Activated naive CD8-positive, alpha-beta T cell treated with anti-CD3 and anti-CD28 coated beads for 36 hours (primary cell): ENCODE data around the gene TUBB2B. TPM values are rescaled to one million over a fixed set of nuclear protein-coding genes. Genes with fewer than 3 reads are reported as not detected.

ENCODE experiments used
- DNase-seq: peaks from one replicate; pipeline ENCODE4 v3.0.0; 2021
- H3K27ac Mint-ChIP-seq: one replicate; pipeline ENCODE4 v1.8.0; 2022; ENCODE audit warnings: mild to moderate bottlenecking, moderate library complexity, mixed read lengths
- H3K27me3 Mint-ChIP-seq: one replicate; pipeline ENCODE4 v1.8.0; 2022; ENCODE audit warnings: mild to moderate bottlenecking, mixed read lengths
- H3K36me3 Mint-ChIP-seq: one replicate; pipeline ENCODE4 v1.8.0; 2021; ENCODE audit warnings: mild to moderate bottlenecking, mixed read lengths
- H3K4me1 Mint-ChIP-seq: one replicate; pipeline ENCODE4 v1.8.0; 2021; ENCODE audit warnings: mixed read lengths
- H3K4me3 Mint-ChIP-seq: one replicate; pipeline ENCODE4 v1.8.0; 2022; ENCODE audit warnings: mild to moderate bottlenecking, moderate library complexity, mixed read lengths
- H3K9me3 Mint-ChIP-seq: one replicate; pipeline ENCODE4 v1.8.0; 2022; ENCODE audit warnings: mixed read lengths
- total RNA-seq, 2 experiments: library from RNA; stranded (reverse); gene quantifications; one replicate each; pipeline ENCODE4 v1.2.3, GENCODE V29; 2021

Gene TUBB2B
- total RNA-seq, 2 experiments from 2014 or later, result 0.25 to 0.28 TPM

DNA sequence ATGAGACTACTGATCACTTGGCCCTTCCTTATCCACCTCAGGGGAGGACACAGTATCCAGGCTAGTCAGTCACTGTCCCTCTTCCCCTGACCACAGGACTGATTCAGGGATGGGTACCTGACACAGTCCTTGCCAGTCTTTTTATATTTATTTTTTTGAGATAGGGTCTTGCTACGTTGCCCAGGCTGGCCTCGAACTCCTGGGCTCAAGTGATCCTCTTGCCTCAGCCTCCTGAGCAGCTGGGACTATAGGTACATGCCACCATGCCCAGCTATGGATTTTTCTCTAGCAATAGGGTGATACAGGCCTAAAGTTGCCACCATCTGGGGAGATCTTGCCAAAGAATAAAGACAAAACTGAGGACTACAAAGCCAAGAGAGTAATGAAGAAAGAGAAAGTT is 10.2 kb downstream of the TUBB2B start:
- peaks cover 3% of the 10 kb centered on the region for H3K4me1 Mint-ChIP-seq
- H3K36me3 Mint-ChIP-seq, result peaks cover 3% of the 10 kb centered on the region
- DNase-seq, result no peak
- H3K4me3 Mint-ChIP-seq, result no peak overlapping the region
- no peak overlapping the region for H3K27ac Mint-ChIP-seq
- H3K9me3 Mint-ChIP-seq, result peaks cover 5% of the 10 kb centered on the region
- H3K27me3 Mint-ChIP-seq, result peaks cover 49% of the 10 kb centered on the region

DNA sequence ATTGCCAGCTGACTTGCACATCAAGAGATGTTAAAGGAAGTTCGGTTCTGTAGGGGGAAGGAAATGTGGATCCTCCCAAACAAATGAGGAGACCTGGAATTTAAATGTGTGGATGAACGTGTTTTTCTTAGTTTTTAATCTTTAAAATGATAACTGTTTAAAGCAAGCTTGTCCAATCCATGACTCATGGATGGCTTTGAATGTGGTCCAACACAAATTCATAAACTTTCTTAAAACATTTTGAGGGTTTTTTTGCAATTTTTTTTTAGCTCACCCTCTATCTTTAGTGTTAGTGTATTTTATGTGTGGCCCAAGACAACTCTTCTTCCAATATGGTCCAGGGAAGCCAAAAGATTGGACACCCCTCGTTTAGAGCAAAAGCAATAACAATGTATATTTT is 12.6 kb downstream of the TUBB2B start:
- no peaks in the 10 kb centered on the region for H3K9me3 Mint-ChIP-seq
- H3K27me3 Mint-ChIP-seq, result peaks cover 49% of the 10 kb centered on the region
- no peak overlapping the region for H3K27ac Mint-ChIP-seq
- H3K4me3 Mint-ChIP-seq, result no peak overlapping the region
- H3K4me1 Mint-ChIP-seq, result peaks cover 10% of the 10 kb centered on the region
- DNase-seq, result no peak
- no peaks in the 10 kb centered on the region for H3K36me3 Mint-ChIP-seq

DNA sequence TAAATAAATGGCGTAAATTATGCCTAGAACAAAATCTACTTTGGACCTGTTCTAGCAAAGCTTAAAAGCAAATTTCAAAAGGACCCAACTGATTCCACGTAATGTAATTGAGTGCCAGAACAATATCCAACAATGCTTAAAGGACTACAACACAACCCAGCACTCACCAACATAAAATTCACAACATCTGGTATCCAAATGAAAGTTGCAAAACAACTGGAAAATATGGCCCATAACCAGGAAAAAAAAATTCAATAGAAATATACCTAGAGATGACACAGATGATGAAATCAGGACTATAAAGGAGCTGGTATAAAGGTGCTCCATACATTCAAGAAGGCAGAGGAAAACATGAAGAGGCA is 14.1 kb downstream of the TUBB2B start:
- Mint-ChIP-seq H3K27me3 (peaks cover 41% of the 10 kb centered on the region), H3K4me3 (no peak overlapping the region), H3K4me1 (peaks cover 26% of the 10 kb centered on the region), H3K27ac (no peak overlapping the region), H3K36me3 (no peaks in the 10 kb centered on the region), H3K9me3 (no peaks in the 10 kb centered on the region)
- no peak for DNase-seq

DNA sequence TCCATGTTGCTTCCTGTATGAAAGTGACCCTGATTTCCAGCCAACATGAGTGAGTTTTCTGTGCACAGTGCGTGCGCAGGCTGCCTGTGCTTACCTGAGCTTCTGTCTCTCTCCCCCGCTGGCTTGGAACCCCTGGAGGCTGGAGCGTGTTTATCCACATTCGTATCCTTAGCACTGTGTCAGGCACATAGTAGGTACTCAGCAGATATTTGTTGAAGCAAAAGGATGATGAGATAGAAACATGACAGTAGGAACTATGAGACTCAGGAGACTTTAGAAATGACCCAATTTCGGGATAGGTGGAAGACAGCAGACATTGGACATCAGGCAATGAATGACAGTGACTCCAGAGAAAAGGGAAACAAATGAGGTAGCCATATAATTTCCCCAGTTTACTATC is 15.2 kb downstream of the TUBB2B start:
- H3K27ac Mint-ChIP-seq, result no peak overlapping the region
- peaks cover 29% of the 10 kb centered on the region for H3K4me1 Mint-ChIP-seq
- H3K9me3 Mint-ChIP-seq, result no peaks in the 10 kb centered on the region
- no peak overlapping the region for H3K4me3 Mint-ChIP-seq
- H3K36me3 Mint-ChIP-seq, result no peaks in the 10 kb centered on the region
- no peak for DNase-seq
- H3K27me3 Mint-ChIP-seq, result peaks cover 42% of the 10 kb centered on the region

DNA sequence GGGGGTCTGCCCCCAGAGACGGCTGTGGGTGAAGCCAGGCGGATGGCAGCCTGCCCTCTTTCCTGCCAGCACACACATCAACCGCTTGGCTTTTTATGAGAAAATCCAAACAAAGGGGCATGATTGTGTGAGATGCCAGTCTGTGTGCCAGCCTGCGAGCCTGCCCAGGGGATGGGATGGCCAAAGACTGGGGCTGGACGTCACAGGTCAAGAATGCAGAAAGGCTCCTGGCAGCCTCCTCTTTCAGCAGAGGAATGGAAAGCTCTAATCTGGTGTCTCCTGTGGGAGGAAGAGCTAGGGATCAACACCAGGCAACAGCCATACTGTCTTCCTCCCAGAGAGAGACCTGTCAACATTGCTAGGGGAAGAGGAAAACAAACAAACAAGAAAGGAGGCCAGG is 15.8 kb downstream of the TUBB2B start:
- H3K4me1 Mint-ChIP-seq, result peaks cover 29% of the 10 kb centered on the region
- DNase-seq, result no peak
- no peaks in the 10 kb centered on the region for H3K36me3 Mint-ChIP-seq
- H3K27ac Mint-ChIP-seq, result no peak overlapping the region
- H3K27me3 Mint-ChIP-seq, result peaks cover 46% of the 10 kb centered on the region
- no peak overlapping the region for H3K4me3 Mint-ChIP-seq
- H3K9me3 Mint-ChIP-seq, result no peaks in the 10 kb centered on the region

DNA sequence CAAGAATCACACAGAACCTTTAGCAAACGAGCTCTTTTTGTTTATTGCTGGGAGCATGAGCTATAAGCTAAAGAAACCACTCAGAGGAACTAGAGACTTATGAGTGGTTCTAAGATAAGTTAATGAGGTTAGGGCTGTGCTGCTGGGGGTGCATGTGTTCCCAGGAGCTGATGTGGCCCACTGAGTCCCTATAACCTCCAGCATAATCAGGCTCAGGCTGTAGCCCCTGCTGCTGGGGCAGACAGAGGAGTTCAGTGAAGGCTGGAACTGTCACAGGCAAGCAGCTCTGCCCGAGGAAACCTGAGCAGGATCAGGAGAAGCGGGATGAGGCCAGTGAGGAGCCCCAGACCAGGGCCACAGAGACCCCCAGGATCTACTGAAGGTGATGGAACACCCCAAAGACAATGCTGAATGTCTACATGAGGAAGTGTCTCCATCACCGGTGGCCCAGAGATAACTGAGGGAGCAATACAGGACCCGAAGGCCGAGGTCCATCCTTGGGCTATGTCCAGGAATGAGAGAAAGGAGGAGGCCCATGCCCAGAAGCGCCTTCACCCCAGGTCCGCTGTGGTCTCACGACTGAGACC is 17.3 kb downstream of the TUBB2B start:
- no peak overlapping the region for H3K4me3 Mint-ChIP-seq
- peak overlapping the region; percentile 71 for H3K27ac Mint-ChIP-seq
- DNase-seq, result no peak
- no peaks in the 10 kb centered on the region for H3K36me3 Mint-ChIP-seq
- H3K4me1 Mint-ChIP-seq, result peaks cover 29% of the 10 kb centered on the region
- peaks cover 41% of the 10 kb centered on the region for H3K27me3 Mint-ChIP-seq
- H3K9me3 Mint-ChIP-seq, result no peaks in the 10 kb centered on the region

DNA sequence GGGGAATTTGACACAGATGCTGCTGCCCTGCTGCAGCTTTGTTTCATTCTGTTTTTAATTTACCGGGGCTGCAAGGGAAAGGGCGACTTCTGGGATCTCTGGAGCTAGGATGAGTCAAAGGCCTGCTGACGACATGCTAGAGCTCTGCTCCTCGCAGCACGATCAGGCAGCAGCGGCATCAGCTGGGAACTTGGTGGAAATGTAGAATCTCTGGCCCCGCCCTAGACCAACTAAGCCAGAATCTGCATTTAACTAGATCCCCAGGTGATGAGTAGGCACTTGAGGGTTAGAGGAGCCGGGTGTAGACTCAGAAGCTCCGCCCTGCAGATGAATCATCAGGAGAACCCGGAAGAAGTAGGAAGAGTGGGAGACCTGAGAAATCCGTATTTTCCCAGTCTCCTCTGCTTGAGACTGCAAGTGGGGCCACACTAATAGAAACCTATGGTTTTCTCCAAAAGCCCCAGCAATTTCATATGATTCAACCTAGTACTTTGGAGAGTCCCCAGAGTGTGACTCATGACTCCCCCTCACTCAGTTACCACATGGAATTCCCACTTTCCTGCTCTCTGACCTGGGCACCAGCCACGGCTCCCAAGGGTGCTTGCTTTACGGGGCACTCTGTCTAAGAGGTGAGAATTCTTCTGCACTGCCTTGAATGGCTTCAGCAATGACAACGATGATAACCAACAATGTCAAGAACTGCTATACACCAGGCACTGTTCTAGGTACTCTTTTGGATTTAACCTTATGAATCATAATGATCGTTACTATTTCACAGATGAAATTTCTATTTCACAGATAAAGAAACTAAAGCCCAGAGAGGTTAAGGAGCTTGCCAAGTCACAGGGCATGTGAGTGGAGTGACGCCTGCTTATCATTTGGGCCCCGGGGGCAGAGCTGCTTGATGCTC is 18.1 kb downstream of the TUBB2B start:
- H3K27me3 Mint-ChIP-seq, result peaks cover 41% of the 10 kb centered on the region
- peak overlapping the region; percentile 13 for H3K4me3 Mint-ChIP-seq
- peaks cover 29% of the 10 kb centered on the region for H3K4me1 Mint-ChIP-seq
- peaks cover 2% of the 10 kb centered on the region for H3K36me3 Mint-ChIP-seq
- H3K9me3 Mint-ChIP-seq, result peaks cover 6% of the 10 kb centered on the region
- DNase-seq, result peak; percentile 69
- peak overlapping the region; percentile 71 for H3K27ac Mint-ChIP-seq

DNA sequence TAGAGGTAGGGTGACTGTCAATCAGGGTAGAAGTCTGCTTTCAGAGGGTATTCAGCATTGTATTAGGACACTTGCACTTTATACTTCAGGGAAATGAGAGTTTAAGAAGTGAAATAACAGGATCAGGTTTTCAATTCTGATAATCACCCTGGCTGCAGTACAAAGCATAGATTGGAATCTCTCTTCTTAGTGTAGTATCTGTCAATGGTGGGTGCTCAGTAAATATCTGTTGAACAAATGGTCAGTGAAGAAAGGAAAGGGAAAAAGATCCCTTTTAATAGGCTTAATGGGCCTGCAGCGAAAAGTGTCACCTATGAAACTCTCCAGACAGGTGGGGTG is 18.7 kb downstream of the TUBB2B start:
- no peak overlapping the region for H3K4me3 Mint-ChIP-seq

DNA sequence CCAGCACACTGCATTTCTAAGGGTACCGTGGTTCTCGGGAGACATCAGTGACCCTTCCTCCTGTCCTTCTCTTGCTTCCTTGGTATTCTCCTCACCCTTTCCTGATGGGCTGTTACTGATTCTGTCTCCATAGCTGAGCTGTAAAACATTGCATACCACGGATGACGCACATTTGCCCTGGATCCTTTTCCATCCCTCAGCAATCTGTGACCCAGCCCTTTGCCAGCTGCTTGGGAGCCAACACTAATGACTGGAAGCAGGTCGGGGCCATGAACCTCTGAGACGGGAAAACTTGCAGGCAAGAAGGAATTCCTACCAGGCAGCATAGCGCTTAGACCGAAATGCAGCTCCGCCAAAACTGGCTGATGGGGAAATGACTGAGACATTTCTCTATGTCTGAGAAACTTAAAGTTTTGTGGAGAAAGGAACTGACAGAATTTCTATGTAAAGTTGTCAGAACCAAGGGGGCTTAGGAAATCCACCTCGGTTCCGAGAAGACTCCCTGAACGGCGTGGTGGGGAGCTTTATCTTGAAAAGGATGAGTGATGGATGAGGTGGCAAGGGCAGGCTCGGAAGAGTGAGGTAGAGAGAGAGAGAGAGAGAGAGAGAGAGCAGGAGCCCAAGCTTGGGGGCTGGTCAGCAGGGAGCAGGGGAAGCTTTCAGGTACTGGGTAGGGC is 19.2 kb downstream of the TUBB2B start:
- Mint-ChIP-seq H3K27ac (peak overlapping the region; percentile 8), H3K36me3 (peaks cover 2% of the 10 kb centered on the region), H3K27me3 (peaks cover 35% of the 10 kb centered on the region), H3K9me3 (peaks cover 12% of the 10 kb centered on the region), H3K4me1 (peaks cover 29% of the 10 kb centered on the region), H3K4me3 (no peak overlapping the region)
- DNase-seq, result no peak

More for the DNA sequence above, 18.7 kb downstream of the TUBB2B start:
- H3K4me1 Mint-ChIP-seq, result peaks cover 29% of the 10 kb centered on the region
- H3K36me3 Mint-ChIP-seq, result peaks cover 2% of the 10 kb centered on the region
- H3K9me3 Mint-ChIP-seq, result peaks cover 9% of the 10 kb centered on the region
- H3K27me3 Mint-ChIP-seq, result peaks cover 35% of the 10 kb centered on the region
- no peak for DNase-seq
- peak overlapping the region; percentile 8 for H3K27ac Mint-ChIP-seq

DNA sequence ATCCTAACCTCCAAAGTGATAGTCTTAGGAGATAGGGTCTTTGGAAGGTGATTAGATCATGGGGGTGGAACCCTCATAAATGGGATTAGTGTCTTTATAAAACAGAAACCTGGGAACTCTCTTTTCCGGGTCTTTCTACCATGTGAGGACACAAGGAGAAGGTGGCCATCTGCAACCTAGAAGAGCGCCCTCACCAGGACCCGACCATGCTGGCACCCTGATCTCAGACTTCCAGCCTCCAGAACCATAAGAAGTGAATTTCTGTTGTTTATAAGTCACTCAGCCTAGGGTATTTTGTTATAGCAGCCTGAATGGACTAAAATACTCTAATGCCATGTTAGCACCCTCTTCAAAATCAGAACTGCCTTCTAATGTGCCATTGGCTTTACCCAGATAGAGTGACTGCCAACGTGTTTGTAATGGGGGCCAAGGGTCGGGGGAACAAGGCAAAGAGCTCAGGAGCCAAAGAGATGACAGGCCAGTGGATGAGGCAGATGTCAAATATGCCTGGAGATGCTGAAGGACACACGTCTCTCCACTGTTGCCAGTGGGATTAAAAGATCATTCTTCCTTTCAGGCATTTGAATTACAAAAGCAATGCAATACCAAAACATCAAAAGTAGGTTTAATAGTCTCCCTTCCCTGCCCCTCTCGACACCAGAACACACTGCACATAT is 21.0 kb downstream of the TUBB2B start:
- Mint-ChIP-seq H3K27me3 (peaks cover 26% of the 10 kb centered on the region), H3K4me3 (no peak overlapping the region), H3K36me3 (peaks cover 2% of the 10 kb centered on the region), H3K27ac (no peak overlapping the region), H3K9me3 (peaks cover 12% of the 10 kb centered on the region), H3K4me1 (peaks cover 23% of the 10 kb centered on the region)
- DNase-seq, result no peak

DNA sequence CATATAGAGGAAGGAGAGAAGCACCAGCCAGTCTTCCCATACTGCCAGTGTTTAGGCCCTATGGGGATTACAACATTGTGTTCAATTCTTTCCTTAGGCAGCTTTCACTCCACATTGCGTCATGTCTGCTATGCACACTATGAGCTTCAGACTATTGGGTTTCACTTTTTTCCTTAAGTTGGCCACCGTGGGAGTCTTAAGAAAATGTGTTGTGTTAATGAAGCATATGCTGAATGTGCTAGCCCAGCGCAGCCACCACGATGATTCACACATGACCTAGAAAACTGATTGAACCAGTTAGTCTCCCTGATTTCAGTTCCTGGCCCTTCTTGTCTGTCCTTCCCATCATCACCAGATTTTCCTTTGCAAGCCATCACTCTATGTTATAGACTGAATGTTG is 21.5 kb downstream of the TUBB2B start:
- no peak overlapping the region for H3K4me3 Mint-ChIP-seq
- no peak overlapping the region for H3K27ac Mint-ChIP-seq
- H3K9me3 Mint-ChIP-seq, result peaks cover 12% of the 10 kb centered on the region
- peaks cover 23% of the 10 kb centered on the region for H3K4me1 Mint-ChIP-seq
- H3K36me3 Mint-ChIP-seq, result peaks cover 2% of the 10 kb centered on the region
- peaks cover 25% of the 10 kb centered on the region for H3K27me3 Mint-ChIP-seq
- no peak for DNase-seq

DNA sequence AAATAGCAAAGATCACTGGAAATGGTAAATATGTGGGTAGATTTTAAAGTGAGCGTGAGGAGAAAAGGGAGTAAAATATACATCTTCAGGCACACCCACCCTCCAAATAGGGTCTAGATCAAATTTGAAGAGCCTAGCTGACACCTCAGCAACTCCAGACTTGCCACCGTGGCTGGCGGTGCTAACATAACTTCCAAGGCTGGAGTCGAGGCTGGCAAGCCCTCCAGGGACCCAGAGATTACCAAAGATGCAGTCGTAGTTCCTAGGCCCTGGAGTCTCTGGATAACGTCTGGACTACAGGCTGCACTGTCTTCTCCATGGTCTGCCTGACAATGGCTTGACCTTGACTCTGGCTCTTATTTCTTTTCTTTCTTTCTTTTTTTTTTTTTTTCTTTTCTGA is 22.5 kb downstream of the TUBB2B start:
- no peak overlapping the region for H3K4me3 Mint-ChIP-seq
- peaks cover 15% of the 10 kb centered on the region for H3K27me3 Mint-ChIP-seq
- H3K27ac Mint-ChIP-seq, result no peak overlapping the region
- H3K9me3 Mint-ChIP-seq, result peaks cover 12% of the 10 kb centered on the region
- peaks cover 2% of the 10 kb centered on the region for H3K36me3 Mint-ChIP-seq
- peaks cover 19% of the 10 kb centered on the region for H3K4me1 Mint-ChIP-seq
- DNase-seq, result no peak

DNA sequence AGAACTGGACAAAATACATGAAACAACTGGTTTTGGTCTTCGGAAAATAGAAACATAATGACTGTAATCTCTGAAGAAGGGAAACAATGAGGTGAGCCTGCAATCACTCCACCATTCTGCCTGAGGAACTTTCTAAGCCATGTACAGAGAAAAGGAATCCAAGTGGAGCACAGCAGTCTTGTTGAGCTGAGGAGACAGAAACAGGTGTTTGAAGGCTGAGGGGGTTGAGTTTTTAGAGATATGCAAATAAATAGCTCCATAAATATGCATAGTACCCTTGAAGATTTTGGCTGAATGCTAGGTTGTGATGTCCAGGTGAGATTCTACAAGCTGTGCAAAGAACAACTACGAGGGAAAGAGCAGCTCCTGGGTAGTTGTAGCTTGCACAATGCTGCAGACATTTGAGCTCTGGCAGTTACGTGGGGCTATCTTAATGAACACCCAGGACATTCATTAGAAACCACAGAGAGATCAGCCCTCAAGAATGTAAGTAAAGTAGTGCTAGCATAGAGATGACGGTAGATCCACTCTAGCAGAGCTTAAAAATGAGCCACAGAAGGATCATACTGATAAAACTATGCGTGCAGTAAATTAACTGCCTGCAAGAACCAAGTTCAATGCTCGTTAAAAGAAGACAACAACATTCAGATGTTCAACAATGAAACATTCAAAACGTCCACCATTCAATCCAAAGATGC is 24.3 kb downstream of the TUBB2B start:
- DNase-seq, result no peak
- peaks cover 15% of the 10 kb centered on the region for H3K27me3 Mint-ChIP-seq
- H3K36me3 Mint-ChIP-seq, result peaks cover 2% of the 10 kb centered on the region
- H3K9me3 Mint-ChIP-seq, result peaks cover 12% of the 10 kb centered on the region
- H3K4me1 Mint-ChIP-seq, result peaks cover 2% of the 10 kb centered on the region
- no peak overlapping the region for H3K4me3 Mint-ChIP-seq
- no peak overlapping the region for H3K27ac Mint-ChIP-seq

DNA sequence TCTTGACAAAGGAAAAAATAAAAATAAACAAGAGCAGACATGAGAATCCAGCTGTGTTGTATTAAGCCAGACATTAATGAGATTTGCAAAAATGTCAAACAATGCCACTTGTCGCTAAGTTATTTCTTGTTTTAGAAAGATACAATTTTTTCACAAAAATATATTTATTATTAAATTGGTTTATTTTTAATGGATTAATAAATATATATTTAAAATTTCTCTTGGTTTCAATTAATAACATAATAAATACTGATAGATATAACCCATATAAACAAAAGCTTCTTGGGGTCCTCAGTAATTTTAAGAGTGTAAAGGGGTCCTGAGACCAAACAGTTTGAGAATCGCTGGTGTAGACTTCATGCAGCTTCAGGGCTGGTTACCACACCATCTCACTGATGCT is 26.1 kb downstream of the TUBB2B start:
- Mint-ChIP-seq H3K27me3 (peaks cover 4% of the 10 kb centered on the region), H3K27ac (no peak overlapping the region), H3K4me3 (no peak overlapping the region), H3K4me1 (no peaks in the 10 kb centered on the region), H3K9me3 (peaks cover 12% of the 10 kb centered on the region), H3K36me3 (peaks cover 2% of the 10 kb centered on the region)
- no peak for DNase-seq
